Adrenal gland (tissue), 5 donors: ENCODE results near the gene VPS39.

ENCODE experiments used
- POLR2A ChIP-seq, 2 donors: fragments of 450-650 bp; IDR thresholded peaks; one replicate each; pipeline ENCODE4 v1.6.1; 2017; ENCODE audit warnings: antibody characterized with exemption in 2 of 2, mild to moderate bottlenecking in 2 of 2, moderate library complexity in 1 of 2
- TF ChIP-seq, protein P1 (sequence below), 6 experiments: fragments of 450-650 bp in 4 of 6; fragments of 200-600 bp in 2 of 6; sonication (generic) in 1 of 6; IDR thresholded peaks; 1 replicate in 5 of 6; 2 replicates in 1 of 6; pipeline versions ENCODE4 v1.5.1 to v1.8.0; 2016 to 2021; ENCODE audit warnings: antibody characterized with exemption in 6 of 6, mild to moderate bottlenecking in 2 of 6, moderate library complexity in 1 of 6
- donor health status: DM: no; HTN: no; CAD: no.

DNA sequence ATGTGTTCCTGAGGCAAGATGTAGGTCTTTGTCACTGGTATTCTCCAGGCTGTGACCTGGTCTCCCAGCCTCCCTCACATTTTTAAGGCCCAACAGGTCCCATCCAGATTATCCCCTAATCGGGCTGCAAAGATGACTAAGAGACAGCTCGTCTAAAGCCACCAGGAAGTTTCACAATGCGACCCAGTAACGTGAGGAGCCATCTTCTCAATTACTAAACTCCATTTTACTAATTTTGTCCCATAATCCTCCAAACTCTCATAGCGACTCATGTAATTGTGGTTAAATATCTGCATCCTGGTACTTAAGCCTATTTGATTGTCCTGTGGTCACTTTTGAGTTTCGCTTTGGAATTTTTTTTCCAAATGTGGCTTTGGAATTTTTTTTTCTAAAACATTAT is 43.0 kb downstream of the VPS39 start:
- TF ChIP-seq, protein P1, sequence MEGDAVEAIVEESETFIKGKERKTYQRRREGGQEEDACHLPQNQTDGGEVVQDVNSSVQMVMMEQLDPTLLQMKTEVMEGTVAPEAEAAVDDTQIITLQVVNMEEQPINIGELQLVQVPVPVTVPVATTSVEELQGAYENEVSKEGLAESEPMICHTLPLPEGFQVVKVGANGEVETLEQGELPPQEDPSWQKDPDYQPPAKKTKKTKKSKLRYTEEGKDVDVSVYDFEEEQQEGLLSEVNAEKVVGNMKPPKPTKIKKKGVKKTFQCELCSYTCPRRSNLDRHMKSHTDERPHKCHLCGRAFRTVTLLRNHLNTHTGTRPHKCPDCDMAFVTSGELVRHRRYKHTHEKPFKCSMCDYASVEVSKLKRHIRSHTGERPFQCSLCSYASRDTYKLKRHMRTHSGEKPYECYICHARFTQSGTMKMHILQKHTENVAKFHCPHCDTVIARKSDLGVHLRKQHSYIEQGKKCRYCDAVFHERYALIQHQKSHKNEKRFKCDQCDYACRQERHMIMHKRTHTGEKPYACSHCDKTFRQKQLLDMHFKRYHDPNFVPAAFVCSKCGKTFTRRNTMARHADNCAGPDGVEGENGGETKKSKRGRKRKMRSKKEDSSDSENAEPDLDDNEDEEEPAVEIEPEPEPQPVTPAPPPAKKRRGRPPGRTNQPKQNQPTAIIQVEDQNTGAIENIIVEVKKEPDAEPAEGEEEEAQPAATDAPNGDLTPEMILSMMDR (IDR thresholded peaks at IDR 0.05) = no peak
- TF ChIP-seq POLR2A (IDR thresholded peaks at IDR 0.05) = no peak
